Effector memory CD4-positive, alpha-beta T cell (primary cell): Measurements from ENCODE around the gene ISCU.
"Not testable (repeated sequence)": the region's sequence is repeated elsewhere in the genome, so short reads cannot be mapped to it uniquely, and the experiment has no call there.

ENCODE experiments used
- DNase-seq, 3 donors: peaks; one replicate each; pipeline ENCODE4 v3.0.0-alpha.2; 2020
- H3K27ac ChIP-seq: 2 replicates; pipeline ENCODE4 v1.7.0; 2013; ENCODE audit warnings: mild to moderate bottlenecking, low read length, moderate library complexity; ENCODE audit not compliant: insufficient read depth, poor library complexity, severe bottlenecking
- H3K27me3 ChIP-seq: replicated peaks from 2 replicates; pipeline ENCODE4 v1.7.0; 2013; ENCODE audit warnings: mild to moderate bottlenecking, low read length; ENCODE audit not compliant: insufficient read depth, control insufficient read depth, poor library complexity, severe bottlenecking
- H3K36me3 ChIP-seq: 2 replicates; pipeline ENCODE4 v1.7.0; 2013; ENCODE audit warnings: mild to moderate bottlenecking, low read length, moderate library complexity; ENCODE audit not compliant: control insufficient read depth, insufficient read depth
- H3K4me1 ChIP-seq: 2 replicates; pipeline ENCODE4 v1.7.0; 2013; ENCODE audit warnings: low read length, mild to moderate bottlenecking; ENCODE audit not compliant: control insufficient read depth, insufficient read depth, poor library complexity, severe bottlenecking
- H3K4me3 ChIP-seq: 2 replicates; pipeline ENCODE4 v1.7.0; 2013; ENCODE audit warnings: low read length, low read depth, mild to moderate bottlenecking; ENCODE audit not compliant: insufficient read depth, poor library complexity, severe bottlenecking
- H3K9me3 ChIP-seq: 2 replicates; pipeline ENCODE4 v1.7.0; 2013; ENCODE audit warnings: mild to moderate bottlenecking, low read length, moderate library complexity; ENCODE audit not compliant: control insufficient read depth

Gene ISCU

GRCh38 chr12:108570743-108571608, 8.6 kb downstream of the ISCU start:
- no peak overlapping the region for H3K4me3 ChIP-seq
- H3K36me3 ChIP-seq, result peaks cover 19% of the 10 kb centered on the region
- no peak for DNase-seq
- H3K27me3 ChIP-seq, result no peaks in the 10 kb centered on the region
- peaks cover 22% of the 10 kb centered on the region for H3K4me1 ChIP-seq
- no peaks in the 10 kb centered on the region for H3K9me3 ChIP-seq
- H3K27ac ChIP-seq, result peak overlapping the region; percentile 16

- Histone ChIP-seq H3K27ac (no peak overlapping the region), H3K9me3 (no peaks in the 10 kb centered on the region), H3K4me1 (peaks cover 16% of the 10 kb centered on the region)
Observed at GRCh38 chr12:108571609-108572165, 9.3 kb downstream of the ISCU start.

GRCh38 chr12:108572166-108572790, 9.9 kb downstream of the ISCU start:
- no peaks in the 10 kb centered on the region for H3K9me3 ChIP-seq
- H3K4me1 ChIP-seq, result peaks cover 16% of the 10 kb centered on the region
- DNase-seq, result no peak
- peaks cover 6% of the 10 kb centered on the region for H3K36me3 ChIP-seq
- H3K27ac ChIP-seq, result peak overlapping the region; percentile 16
- H3K4me3 ChIP-seq, result no peak overlapping the region
- H3K27me3 ChIP-seq, result no peaks in the 10 kb centered on the region

More at GRCh38 chr12:108571609-108572165, 9.3 kb downstream of the ISCU start:
- Histone ChIP-seq H3K36me3 (peaks cover 12% of the 10 kb centered on the region), H3K4me3 (no peak overlapping the region), H3K27me3 (no peaks in the 10 kb centered on the region)
- no peak for DNase-seq

- no peaks in the 10 kb centered on the region for H3K27me3 ChIP-seq
- peaks cover 10% of the 10 kb centered on the region for H3K4me1 ChIP-seq
- no peaks in the 10 kb centered on the region for H3K9me3 ChIP-seq
- no peak overlapping the region for H3K27ac ChIP-seq
- H3K4me3 ChIP-seq, result no peak overlapping the region
- H3K36me3 ChIP-seq, result no peaks in the 10 kb centered on the region
- DNase-seq, result no peak
Observed at GRCh38 chr12:108573317-108573716, 10.9 kb downstream of the ISCU start.

GRCh38 chr12:108574276-108574675, 11.9 kb downstream of the ISCU start:
- not testable (repeated sequence) for H3K4me3 ChIP-seq, H3K27me3 ChIP-seq, H3K36me3 ChIP-seq, DNase-seq, H3K9me3 ChIP-seq, H3K27ac ChIP-seq, H3K4me1 ChIP-seq

GRCh38 chr12:108575199-108575912, 13.0 kb downstream of the ISCU start:
- Histone ChIP-seq H3K27me3 (no peaks in the 10 kb centered on the region), H3K27ac (no peak overlapping the region), H3K4me1 (no peaks in the 10 kb centered on the region), H3K36me3 (no peaks in the 10 kb centered on the region), H3K9me3 (no peaks in the 10 kb centered on the region), H3K4me3 (no peak overlapping the region)
- no peak for DNase-seq

- Histone ChIP-seq H3K27ac (no peak overlapping the region), H3K27me3 (no peaks in the 10 kb centered on the region), H3K36me3 (no peaks in the 10 kb centered on the region), H3K4me1 (no peaks in the 10 kb centered on the region), H3K4me3 (no peak overlapping the region), H3K9me3 (no peaks in the 10 kb centered on the region)
- DNase-seq, result no peak
Observed at GRCh38 chr12:108576660-108577234, 14.4 kb downstream of the ISCU start.

- DNase-seq, result no peak
- Histone ChIP-seq H3K27ac (no peak overlapping the region), H3K27me3 (no peaks in the 10 kb centered on the region), H3K4me1 (no peaks in the 10 kb centered on the region), H3K4me3 (no peak overlapping the region), H3K36me3 (no peaks in the 10 kb centered on the region), H3K9me3 (no peaks in the 10 kb centered on the region)
Observed at GRCh38 chr12:108577458-108577857, 15.1 kb downstream of the ISCU start.

GRCh38 chr12:108578264-108578663, 15.9 kb downstream of the ISCU start:
- H3K36me3 ChIP-seq, result no peaks in the 10 kb centered on the region
- DNase-seq, result no peak

More at GRCh38 chr12:108578264-108578663, 15.9 kb downstream of the ISCU start:
- Histone ChIP-seq H3K4me1 (no peaks in the 10 kb centered on the region), H3K9me3 (no peaks in the 10 kb centered on the region), H3K4me3 (no peak overlapping the region), H3K27ac (no peak overlapping the region), H3K27me3 (no peaks in the 10 kb centered on the region)
